Activated T-cell treated with anti-CD3 and anti-CD28 coated beads, Interleukin-2, amount 50 U/mL, for 72 hours (primary cell): Measurements from ENCODE around the gene EIF5. TPM values are rescaled to one million over a fixed set of nuclear protein-coding genes. Genes with fewer than 3 reads are reported as not detected.
A peak's percentile ranks its signal among the peaks of the same experiment; 100 is the strongest.

Experiments
- ATAC-seq, 2 donors: fragments of 150-1000 bp; cut with Tn5 transposase; replicated peaks in 1 of 2; 2 replicates each; pipeline ENCODE4 v1.10.0; 2021; ENCODE audit warnings: moderate library complexity in 2 of 2, mild to moderate bottlenecking in 1 of 2
- DNase-seq, 2 donors: peaks; one replicate each; pipeline ENCODE4 v3.0.0; 2021 to 2022; ENCODE audit warnings: mixed read lengths in 1 of 2
- H3K27ac Mint-ChIP-seq: one replicate; pipeline ENCODE4 v1.8.0; 2022; ENCODE audit warnings: mild to moderate bottlenecking, moderate library complexity, mixed read lengths
- H3K27me3 Mint-ChIP-seq: one replicate; pipeline ENCODE4 v1.8.0; 2022; ENCODE audit warnings: low read depth, mixed read lengths
- H3K36me3 Mint-ChIP-seq, 2 donors: one replicate each; pipeline ENCODE4 v1.8.0; 2022; ENCODE audit warnings: mixed read lengths in 2 of 2, mild to moderate bottlenecking in 1 of 2; ENCODE audit not compliant: insufficient read depth in 2 of 2
- H3K4me1 Mint-ChIP-seq: one replicate; pipeline ENCODE4 v1.8.0; 2022; ENCODE audit warnings: low read depth, mixed read lengths
- H3K4me3 Mint-ChIP-seq, 2 donors: one replicate each; pipeline ENCODE4 v1.8.0; 2022; ENCODE audit warnings: mild to moderate bottlenecking in 2 of 2, mixed read lengths in 2 of 2, moderate library complexity in 2 of 2
- H3K9me3 Mint-ChIP-seq, 2 donors: one replicate each; pipeline ENCODE4 v1.8.0; 2022; ENCODE audit warnings: mixed read lengths in 2 of 2
- total RNA-seq, 2 donors: library from RNA; stranded (reverse); gene quantifications; one replicate each; pipeline ENCODE4 v1.2.3, GENCODE V29; 2022

The EIF5 gene
- total RNA-seq, 2 donors from 2014 or later, result 295 to 377 TPM

DNA sequence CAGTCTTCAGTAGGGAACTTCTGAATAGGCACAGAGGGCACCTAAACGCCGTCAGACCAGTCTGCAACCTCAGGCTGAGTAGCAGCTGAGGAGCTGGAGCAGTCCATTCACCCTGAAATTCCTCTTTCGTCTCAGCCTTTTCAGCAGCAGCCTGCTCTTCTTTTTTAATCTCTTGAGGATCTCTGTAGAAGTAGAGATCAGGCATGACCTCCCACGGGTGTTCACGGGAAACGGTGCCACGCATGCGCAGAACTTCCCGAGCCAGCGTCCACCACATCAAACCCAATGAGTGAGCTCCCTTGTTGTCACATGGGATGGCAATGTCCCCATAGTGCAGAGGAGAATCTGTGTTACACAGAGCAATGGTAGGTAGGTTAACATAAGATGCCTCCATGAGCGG, 40.1 kb downstream of the EIF5 start:
- peaks cover 10% of the 10 kb centered on the region for H3K27me3 Mint-ChIP-seq
- peaks cover 8% of the 10 kb centered on the region for H3K4me1 Mint-ChIP-seq
- ATAC-seq, result no peak

DNA sequence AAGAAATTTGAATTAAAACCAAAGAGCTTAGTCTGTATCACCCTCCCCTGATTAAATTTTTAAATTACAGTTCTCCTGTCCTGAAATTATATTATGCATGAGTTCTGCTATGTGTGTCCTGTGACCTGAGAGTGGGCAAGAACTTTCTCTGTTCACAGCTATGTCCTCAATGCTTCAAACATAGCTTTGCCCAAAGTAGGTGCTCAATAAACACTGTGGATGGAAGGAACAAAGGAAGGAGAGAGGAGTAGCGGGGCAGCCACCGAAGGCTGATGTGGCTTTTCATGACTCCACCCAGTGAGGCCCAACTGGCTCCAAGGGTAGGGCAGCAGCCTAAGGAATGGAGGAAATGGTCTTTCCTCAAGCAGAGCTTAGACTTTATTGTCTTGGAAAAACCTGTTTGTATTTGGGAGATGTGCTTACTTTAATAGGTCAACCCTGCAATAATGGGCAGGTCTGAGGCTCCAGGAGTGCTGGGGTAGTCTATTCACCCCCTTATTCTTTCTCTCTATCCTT, 43.5 kb downstream of the EIF5 start:
- H3K36me3 Mint-ChIP-seq, result peaks cover 0 to 1% of the 10 kb centered on the region in 2 donors
- H3K9me3 Mint-ChIP-seq, result no peaks in the 10 kb centered on the region
- DNase-seq (no peak), ATAC-seq (no peak)
- H3K27ac Mint-ChIP-seq, result no peak overlapping the region
- H3K4me3 Mint-ChIP-seq, result no peak overlapping the region
- H3K4me1 Mint-ChIP-seq, result peaks cover 15% of the 10 kb centered on the region
- peaks cover 20% of the 10 kb centered on the region for H3K27me3 Mint-ChIP-seq

More for the DNA sequence above, 40.1 kb downstream of the EIF5 start:
- Mint-ChIP-seq H3K27ac (no peak overlapping the region), H3K4me3 (no peak overlapping the region), H3K9me3 (no peaks in the 10 kb centered on the region), H3K36me3 (no peaks in the 10 kb centered on the region)
- DNase-seq, result no peak

- H3K27ac Mint-ChIP-seq, result no peak overlapping the region
- peaks cover 24% of the 10 kb centered on the region for H3K27me3 Mint-ChIP-seq
- H3K4me3 Mint-ChIP-seq, result no peak overlapping the region
- H3K4me1 Mint-ChIP-seq, result peaks cover 16% of the 10 kb centered on the region
- H3K36me3 Mint-ChIP-seq, result peaks cover 0 to 1% of the 10 kb centered on the region in 2 donors
- H3K9me3 Mint-ChIP-seq, result no peaks in the 10 kb centered on the region
- no peak for ATAC-seq
- no peak for DNase-seq
Measured at GRCh38 chr14:103378038-103378854, 44.2 kb downstream of the EIF5 start.

- peaks cover 28% of the 10 kb centered on the region for H3K4me1 Mint-ChIP-seq
- H3K9me3 Mint-ChIP-seq, result no peaks in the 10 kb centered on the region
- H3K27ac Mint-ChIP-seq, result no peak overlapping the region
- H3K36me3 Mint-ChIP-seq, result peaks cover 1% of the 10 kb centered on the region in 2 donors
- no peak for ATAC-seq
- H3K27me3 Mint-ChIP-seq, result peaks cover 14% of the 10 kb centered on the region
- H3K4me3 Mint-ChIP-seq, result no peak overlapping the region
- DNase-seq, result no peak
Measured at GRCh38 chr14:103380719-103381377, 46.8 kb downstream of the EIF5 start.

- H3K27me3 Mint-ChIP-seq, result peaks cover 14% of the 10 kb centered on the region
- ATAC-seq, result no peak
Measured at GRCh38 chr14:103382376-103382775, 48.3 kb downstream of the EIF5 start.

DNA sequence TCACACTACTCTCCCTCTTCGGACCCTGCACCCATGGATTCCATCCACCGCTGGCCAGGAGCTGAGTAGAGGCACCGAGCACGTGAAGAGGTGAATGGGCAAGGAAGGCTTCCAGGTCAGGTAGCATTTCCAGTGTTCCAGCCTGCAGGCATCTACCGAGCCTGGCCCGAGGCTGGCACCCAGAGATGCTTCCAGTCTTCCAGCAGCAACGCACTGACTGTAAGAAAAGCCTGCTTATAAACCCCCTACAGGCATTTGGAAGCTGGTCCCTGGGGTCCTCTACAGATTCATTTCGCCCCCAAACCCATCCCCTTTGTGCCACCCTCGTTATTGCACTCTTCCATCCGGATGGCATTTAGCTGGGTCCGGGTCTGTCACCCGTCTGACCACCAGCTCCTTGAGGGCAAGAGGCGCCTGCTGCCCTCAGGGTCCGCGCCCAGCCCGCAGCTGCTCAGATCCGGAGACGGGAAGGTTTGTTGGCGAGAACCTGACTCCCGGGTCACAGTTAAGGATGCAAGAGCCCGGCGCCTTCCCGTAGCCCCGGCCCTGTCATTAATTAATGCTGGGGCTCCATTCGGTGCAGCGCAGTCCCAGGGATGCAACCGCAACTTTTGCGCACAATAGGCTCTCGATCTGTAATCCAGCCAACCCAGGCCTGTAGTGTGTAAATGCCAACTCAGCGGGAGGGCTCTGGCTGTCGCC, 50.6 kb downstream of the EIF5 start:
- Mint-ChIP-seq H3K4me3 (peak overlapping the region; percentile 97 to 99), H3K27ac (no peak overlapping the region), H3K36me3 (peaks cover 1% of the 10 kb centered on the region in 2 donors), H3K4me1 (peaks cover 45% of the 10 kb centered on the region), H3K9me3 (no peaks in the 10 kb centered on the region), H3K27me3 (peaks cover 14% of the 10 kb centered on the region)
- DNase-seq, result no peak
- ATAC-seq, result no peak

More at GRCh38 chr14:103382376-103382775, 48.3 kb downstream of the EIF5 start:
- H3K9me3 Mint-ChIP-seq, result no peaks in the 10 kb centered on the region
- DNase-seq, result no peak
- H3K4me3 Mint-ChIP-seq, result no peak overlapping the region
- peaks cover 28% of the 10 kb centered on the region for H3K4me1 Mint-ChIP-seq
- peaks cover 1% of the 10 kb centered on the region in 2 donors for H3K36me3 Mint-ChIP-seq
- H3K27ac Mint-ChIP-seq, result no peak overlapping the region

- peaks cover 50% of the 10 kb centered on the region for H3K4me1 Mint-ChIP-seq
- DNase-seq (peak; percentile 98 to 99), ATAC-seq (peak; percentile 96 to 97)
- H3K27me3 Mint-ChIP-seq, result peaks cover 14% of the 10 kb centered on the region
- peak within 1 kb of the TSS; percentile 84 for H3K27ac Mint-ChIP-seq
- peak within 1 kb of the TSS; percentile 97 to 99 for H3K4me3 Mint-ChIP-seq
- peaks cover 1% of the 10 kb centered on the region in 2 donors for H3K36me3 Mint-ChIP-seq
- no peaks in the 10 kb centered on the region for H3K9me3 Mint-ChIP-seq
Measured at GRCh38 chr14:103385152-103385928, 51.3 kb downstream of the EIF5 start, which contains the start of gene MARK3. MARK3 (plus strand) TSS chr14:103385415; CDS start chr14:103386030, 615 bp downstream.

- Mint-ChIP-seq H3K27ac (peak overlapping the region; percentile 84), H3K9me3 (no peaks in the 10 kb centered on the region), H3K27me3 (peaks cover 12% of the 10 kb centered on the region), H3K36me3 (peaks cover 1% of the 10 kb centered on the region in 2 donors), H3K4me3 (peak overlapping the region; percentile 97 to 99), H3K4me1 (peaks cover 55% of the 10 kb centered on the region)
- peak in 1 of 2 donors; percentile 12 for ATAC-seq
- peak; percentile 48 to 49 for DNase-seq
Measured at GRCh38 chr14:103385929-103386712, 52.1 kb downstream of the EIF5 start.

- DNase-seq (no peak), ATAC-seq (no peak)
- peak overlapping the region; percentile 97 to 99 for H3K4me3 Mint-ChIP-seq
- H3K9me3 Mint-ChIP-seq, result no peaks in the 10 kb centered on the region
- H3K27ac Mint-ChIP-seq, result peak overlapping the region; percentile 84
- peaks cover 5% of the 10 kb centered on the region for H3K27me3 Mint-ChIP-seq
- peaks cover 0 to 1% of the 10 kb centered on the region in 2 donors for H3K36me3 Mint-ChIP-seq
- peaks cover 51% of the 10 kb centered on the region for H3K4me1 Mint-ChIP-seq
Measured at GRCh38 chr14:103386713-103387329, 52.8 kb downstream of the EIF5 start.

DNA sequence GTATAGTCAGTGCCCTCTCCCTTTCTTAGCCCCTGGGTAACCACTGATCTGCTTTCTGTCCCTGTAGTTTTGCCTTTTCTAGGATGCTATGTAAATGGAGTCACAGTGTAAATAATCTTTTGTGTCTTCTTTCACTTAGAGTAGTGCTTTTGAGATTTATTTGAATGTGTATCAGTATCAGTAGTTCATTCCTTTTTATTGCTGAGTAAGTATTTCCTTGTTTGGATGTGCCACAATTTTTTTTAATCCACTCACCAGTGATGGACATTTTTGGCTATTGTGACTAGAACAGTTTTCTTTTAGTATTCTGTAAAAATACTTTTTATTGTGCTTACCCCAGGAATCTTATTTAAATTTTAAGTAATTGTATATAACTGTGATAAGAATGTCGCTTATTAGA, 54.6 kb downstream of the EIF5 start:
- DNase-seq, result no peak
- Mint-ChIP-seq H3K4me3 (peak overlapping the region; percentile 73 to 97), H3K27ac (peak overlapping the region; percentile 64)

DNA sequence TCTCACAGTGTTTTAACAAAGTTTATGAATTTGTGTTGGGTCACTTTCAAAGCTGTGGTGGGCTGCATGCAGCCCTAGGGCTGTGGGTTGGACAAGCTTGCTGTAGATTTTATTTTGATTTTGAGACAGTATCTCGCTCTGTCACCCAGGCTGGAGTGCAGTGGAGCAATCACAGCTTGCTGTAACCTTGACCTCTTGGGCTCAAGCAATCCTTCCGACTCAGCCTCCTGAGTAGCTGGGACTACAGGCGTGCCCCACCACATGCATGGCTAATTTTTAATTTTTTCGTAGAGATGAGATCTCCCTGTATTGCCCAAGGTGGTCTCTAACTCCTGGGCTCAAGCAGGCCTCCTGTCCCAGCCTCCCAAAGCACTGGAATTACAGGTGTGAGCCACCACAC, 56.6 kb downstream of the EIF5 start:
- no peak for ATAC-seq
- DNase-seq, result no peak
- H3K27me3 Mint-ChIP-seq, result no peaks in the 10 kb centered on the region
- H3K9me3 Mint-ChIP-seq, result no peaks in the 10 kb centered on the region
- H3K27ac Mint-ChIP-seq, result no peak overlapping the region
- H3K4me3 Mint-ChIP-seq, result no peak overlapping the region
- no peaks in the 10 kb centered on the region for H3K36me3 Mint-ChIP-seq
- peaks cover 47% of the 10 kb centered on the region for H3K4me1 Mint-ChIP-seq

More for the DNA sequence above, 54.6 kb downstream of the EIF5 start:
- Mint-ChIP-seq H3K9me3 (no peaks in the 10 kb centered on the region), H3K36me3 (peaks cover 0 to 1% of the 10 kb centered on the region in 2 donors), H3K4me1 (peaks cover 39% of the 10 kb centered on the region), H3K27me3 (no peaks in the 10 kb centered on the region)
- no peak for ATAC-seq
